ENCODE results near the gene NTF4.

Gene NTF4

GRCh38 chr19:49064768-49065611 lies at the start of gene NTF4:
TSS of gene NTF4 (minus strand) at chr19:49064818. CDS start at chr19:49061997, 2,821 bp downstream.
- no peak for DNase-seq

- DNase-seq: peak; percentile 64 to 72
Measured at GRCh38 chr19:49113762-49114629, 49.4 kb upstream of the NTF4 start, which contains the start of gene LIN7B. TSS of gene LIN7B (plus strand) at chr19:49114370. CDS start at chr19:49114405, 35 bp downstream.

GRCh38 chr19:49111218-49111998 lies 46.8 kb upstream of the NTF4 start:
- DNase-seq: no peak

GRCh38 chr19:49110567-49110966 lies 45.9 kb upstream of the NTF4 start:
- no peak for DNase-seq

GRCh38 chr19:49109569-49110233 lies 45.1 kb upstream of the NTF4 start:
- DNase-seq: no peak

GRCh38 chr19:49109051-49109450 lies 44.4 kb upstream of the NTF4 start:
- no peak for DNase-seq

GRCh38 chr19:49107625-49108459 lies 43.2 kb upstream of the NTF4 start:
- no peak for DNase-seq

- DNase-seq: peak; percentile 75 to 77
Measured at GRCh38 chr19:49106648-49107135, 42.1 kb upstream of the NTF4 start.

- DNase-seq: no peak
Measured at GRCh38 chr19:49104229-49104864, 39.7 kb upstream of the NTF4 start.

- DNase-seq: no peak
Measured at GRCh38 chr19:49103331-49104085, 38.9 kb upstream of the NTF4 start.

- DNase-seq: no peak
Measured at GRCh38 chr19:49102303-49102702, 37.7 kb upstream of the NTF4 start.

GRCh38 chr19:49101160-49101559 lies 36.5 kb upstream of the NTF4 start:
- no peak for DNase-seq

- no peak for DNase-seq
Measured at GRCh38 chr19:49098795-49099194, 34.2 kb upstream of the NTF4 start.

GRCh38 chr19:49097453-49098288 lies 33.1 kb upstream of the NTF4 start:
- DNase-seq: peak; percentile 66 to 76

- DNase-seq: no peak
Measured at GRCh38 chr19:49094505-49095482, 30.2 kb upstream of the NTF4 start.

GRCh38 chr19:49092686-49093085 lies 28.1 kb upstream of the NTF4 start:
- DNase-seq: no peak

- DNase-seq: no peak
Measured at GRCh38 chr19:49091391-49092038, 26.9 kb upstream of the NTF4 start.
